ENCODE measurements around the gene SOCS7. TPM values are rescaled to one million over a fixed set of nuclear protein-coding genes. Genes with fewer than 3 reads are reported as not detected.

The SOCS7 gene, protein sequence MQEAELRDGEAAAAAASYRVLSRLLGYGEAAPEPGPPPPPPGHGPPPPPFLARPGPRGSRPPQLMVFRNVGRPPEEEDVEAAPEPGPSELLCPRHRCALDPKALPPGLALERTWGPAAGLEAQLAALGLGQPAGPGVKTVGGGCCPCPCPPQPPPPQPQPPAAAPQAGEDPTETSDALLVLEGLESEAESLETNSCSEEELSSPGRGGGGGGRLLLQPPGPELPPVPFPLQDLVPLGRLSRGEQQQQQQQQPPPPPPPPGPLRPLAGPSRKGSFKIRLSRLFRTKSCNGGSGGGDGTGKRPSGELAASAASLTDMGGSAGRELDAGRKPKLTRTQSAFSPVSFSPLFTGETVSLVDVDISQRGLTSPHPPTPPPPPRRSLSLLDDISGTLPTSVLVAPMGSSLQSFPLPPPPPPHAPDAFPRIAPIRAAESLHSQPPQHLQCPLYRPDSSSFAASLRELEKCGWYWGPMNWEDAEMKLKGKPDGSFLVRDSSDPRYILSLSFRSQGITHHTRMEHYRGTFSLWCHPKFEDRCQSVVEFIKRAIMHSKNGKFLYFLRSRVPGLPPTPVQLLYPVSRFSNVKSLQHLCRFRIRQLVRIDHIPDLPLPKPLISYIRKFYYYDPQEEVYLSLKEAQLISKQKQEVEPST
- 10 to 100 TPM; 16.8 to 18.6 (median 18.6) TPM for polyA plus RNA-seq (ENCODE audit: insufficient read length in 3 of 3)

DNA sequence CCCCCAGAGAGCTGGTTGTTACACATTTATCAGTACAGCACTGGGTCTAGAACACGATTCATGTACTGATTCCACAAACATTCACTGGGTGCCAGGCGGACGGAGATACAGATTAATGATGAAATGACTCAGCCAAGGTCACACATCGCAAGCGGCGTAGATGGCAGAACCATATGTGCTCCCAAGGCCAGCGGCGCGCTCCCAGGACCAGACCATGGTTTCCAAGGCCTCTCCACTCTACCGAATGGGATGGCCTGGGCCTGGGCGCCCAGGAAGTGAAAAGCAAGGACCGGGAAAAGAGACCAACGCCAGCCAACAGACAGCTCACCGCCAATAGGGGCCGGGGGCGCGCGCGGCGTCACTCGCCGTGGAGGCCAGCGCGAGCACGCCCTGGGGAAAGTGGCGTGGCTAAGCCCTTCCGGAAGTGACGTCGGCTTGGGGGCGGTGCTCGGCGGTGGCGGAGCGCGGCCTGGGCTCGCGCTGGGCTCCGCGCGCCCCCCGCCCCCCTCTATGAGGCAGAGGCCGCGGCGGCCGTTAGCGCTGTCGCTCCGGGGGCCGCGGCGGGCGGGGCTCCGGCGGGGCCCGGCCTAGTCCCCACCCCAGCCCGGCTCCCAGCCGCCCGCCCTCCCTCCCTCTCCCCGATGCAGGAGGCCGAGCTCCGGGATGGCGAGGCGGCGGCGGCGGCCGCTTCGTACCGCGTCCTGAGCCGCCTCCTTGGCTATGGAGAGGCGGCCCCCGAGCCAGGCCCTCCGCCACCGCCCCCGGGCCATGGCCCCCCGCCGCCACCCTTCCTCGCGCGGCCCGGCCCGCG lies at the start of gene SOCS7:
SOCS7 (plus strand) TSS at position 433 of the 811 bp plus-strand sequence; CDS start at position 642, 209 bp downstream.
- peak; percentile 80 to 89 (median 86) for DNase-seq (ENCODE audit: low read depth in 3 of 3, low spot score in 2 of 3)

DNA sequence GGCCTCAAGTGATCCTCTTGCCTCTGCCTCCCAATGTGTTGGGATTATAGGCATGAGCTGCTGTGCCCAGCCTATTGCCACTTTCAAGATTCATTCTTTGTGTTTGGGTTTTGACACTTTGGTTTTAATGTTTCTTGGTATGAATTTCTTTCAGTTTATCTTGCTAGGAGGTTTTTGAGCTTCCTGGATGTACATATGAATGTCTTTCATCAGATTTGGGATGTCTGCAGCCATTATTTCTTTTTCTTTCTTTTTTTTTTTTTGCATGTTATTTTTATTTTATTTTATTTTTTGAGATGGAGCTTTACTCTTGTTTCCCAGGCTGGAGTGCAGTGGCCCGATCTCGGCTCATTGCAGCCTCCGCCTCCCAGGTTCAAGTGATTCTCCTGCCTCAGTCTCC lies 36.1 kb upstream of the SOCS7 start:
- no peak for DNase-seq (ENCODE audit: low read depth in 3 of 3, low spot score in 2 of 3)

DNA sequence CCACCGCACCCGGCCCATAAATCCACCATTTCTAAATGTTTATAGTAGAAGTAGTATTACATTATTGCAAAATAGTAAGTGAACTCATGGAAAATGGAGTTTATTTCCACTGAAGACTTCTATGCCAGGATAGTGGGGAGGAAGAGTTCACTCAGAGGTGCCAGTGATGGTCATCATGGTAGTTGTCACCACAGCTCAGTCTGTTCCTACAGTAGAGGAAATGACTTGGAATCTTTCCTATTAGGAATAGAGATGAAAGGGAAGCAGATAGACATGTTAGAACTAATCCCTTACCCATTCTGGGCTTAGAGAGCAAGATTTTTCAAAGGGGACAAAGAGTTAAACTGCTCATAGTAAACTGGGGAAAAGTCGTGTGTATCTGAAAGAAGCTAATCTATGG lies 34.6 kb upstream of the SOCS7 start:
- DNase-seq (ENCODE audit: low read depth in 3 of 3, low spot score in 2 of 3) = no peak

DNA sequence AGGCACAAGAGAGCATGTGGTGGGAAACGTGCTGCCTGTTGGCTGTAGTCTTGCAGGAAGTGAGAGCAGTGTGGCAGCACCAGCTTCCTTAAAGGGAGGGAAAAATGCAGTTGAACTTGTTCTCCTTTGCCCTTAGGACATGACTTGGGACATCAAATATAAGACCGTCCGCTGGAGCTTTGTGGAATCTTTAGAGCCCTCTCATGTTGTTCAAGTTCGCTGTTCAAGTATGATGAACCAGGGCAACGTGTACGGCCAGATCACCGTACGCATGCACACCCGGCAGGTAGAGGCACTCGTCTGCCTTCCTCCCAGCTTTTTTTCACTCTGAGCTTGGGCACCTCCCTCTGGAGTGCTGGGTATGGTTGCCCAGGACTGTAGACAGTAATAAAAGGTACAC lies 31.2 kb upstream of the SOCS7 start:
- DNase-seq (ENCODE audit: low read depth in 3 of 3, low spot score in 2 of 3) = no peak

DNA sequence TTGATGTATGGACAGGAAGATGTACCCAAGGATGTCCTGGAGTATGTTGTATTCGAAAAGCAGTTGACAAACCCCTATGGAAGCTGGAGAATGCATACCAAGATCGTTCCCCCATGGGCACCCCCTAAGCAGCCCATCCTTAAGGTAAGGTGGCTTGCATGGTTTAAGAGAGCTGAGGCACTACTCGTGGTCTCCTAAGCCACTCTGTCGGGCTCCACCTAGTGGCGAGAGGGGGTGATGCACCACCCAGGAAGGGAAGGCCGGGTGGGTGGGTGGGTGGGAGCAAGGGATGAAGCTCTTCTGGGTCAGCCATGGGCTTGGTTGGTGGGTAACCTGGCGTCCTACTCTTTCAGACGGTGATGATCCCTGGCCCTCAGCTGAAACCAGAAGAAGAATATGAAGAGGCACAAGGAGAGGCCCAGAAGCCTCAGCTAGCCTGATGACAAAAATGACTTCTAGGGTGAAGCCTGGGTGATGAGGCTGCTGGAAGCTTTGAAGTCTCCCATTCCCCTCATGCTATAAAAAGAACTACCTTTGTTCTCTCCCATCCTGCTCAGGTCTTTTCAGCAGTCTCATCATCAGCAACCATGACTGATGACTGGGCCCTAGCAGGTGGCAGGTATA lies 29.4 kb upstream of the SOCS7 start:
- DNase-seq (ENCODE audit: low read depth in 3 of 3, low spot score in 2 of 3) = peak in 1 of 3 donors; percentile 18

DNA sequence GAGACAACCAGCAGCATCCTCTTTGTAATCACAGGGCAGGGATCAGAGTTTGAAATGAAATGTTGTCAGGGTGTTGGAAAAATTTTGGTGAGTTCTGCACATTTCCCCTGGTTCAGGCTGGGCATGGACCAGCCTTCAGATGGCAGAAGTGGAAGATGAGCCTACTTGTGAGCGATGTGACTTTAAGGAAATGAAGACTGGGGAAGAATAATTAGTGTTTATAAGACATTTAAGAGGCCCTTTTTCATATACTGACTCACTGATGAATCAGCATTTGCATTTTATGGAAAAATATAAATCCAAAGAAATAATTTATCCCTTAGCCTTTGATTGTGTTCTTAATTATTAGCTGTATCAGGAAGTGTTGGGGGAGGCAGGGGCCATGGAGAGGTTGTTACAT lies 28.7 kb upstream of the SOCS7 start:
- DNase-seq (ENCODE audit: low read depth in 3 of 3, low spot score in 2 of 3) = no peak

DNA sequence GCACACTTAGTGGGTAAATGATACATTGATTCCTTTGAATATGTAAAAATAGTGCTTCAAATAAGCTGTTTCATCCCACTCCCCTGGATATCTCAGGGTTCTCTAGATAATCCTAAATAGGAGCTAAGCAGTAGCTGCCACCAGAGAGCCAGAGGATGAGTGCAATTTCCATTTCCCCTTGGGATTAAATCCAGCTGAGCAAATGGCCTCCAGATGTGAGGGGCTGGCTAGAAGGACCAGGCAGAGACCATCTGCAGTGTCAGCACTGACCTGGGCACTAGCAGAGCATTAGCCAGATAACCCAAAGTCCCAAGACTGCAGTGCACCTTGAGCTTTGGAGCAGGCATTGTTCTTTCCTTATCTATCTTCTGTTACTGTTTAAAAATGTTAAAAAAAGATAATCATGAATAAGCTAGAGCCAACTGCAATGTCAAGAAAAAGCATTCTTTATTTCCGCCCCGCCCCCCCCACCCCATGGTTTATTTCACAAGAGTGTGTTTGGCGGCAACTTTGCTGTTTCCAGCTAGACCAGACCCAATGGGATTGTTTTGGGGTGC lies 27.4 kb upstream of the SOCS7 start:
- DNase-seq (ENCODE audit: low read depth in 3 of 3, low spot score in 2 of 3) = no peak

DNA sequence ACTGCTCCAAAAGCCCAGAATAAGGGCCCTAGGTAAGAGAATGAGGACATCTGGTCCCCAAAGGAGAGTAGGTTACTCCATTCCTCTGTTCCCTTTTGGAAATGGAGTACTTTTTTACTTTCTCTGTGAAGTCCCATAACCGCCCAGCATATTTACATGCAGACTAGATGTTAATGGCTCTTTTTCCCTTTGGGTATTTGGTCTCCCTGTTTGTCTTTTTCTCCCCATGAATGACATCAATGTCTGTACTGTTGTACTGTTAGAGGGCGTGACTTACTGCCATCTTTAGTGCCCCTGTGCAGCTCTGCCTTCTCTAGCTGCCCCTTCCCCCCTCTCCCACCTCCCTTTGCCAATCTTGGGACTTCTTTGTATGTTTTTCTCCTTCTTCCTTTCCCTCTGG lies 26.9 kb upstream of the SOCS7 start:
- DNase-seq (ENCODE audit: low read depth in 3 of 3, low spot score in 2 of 3) = no peak

DNA sequence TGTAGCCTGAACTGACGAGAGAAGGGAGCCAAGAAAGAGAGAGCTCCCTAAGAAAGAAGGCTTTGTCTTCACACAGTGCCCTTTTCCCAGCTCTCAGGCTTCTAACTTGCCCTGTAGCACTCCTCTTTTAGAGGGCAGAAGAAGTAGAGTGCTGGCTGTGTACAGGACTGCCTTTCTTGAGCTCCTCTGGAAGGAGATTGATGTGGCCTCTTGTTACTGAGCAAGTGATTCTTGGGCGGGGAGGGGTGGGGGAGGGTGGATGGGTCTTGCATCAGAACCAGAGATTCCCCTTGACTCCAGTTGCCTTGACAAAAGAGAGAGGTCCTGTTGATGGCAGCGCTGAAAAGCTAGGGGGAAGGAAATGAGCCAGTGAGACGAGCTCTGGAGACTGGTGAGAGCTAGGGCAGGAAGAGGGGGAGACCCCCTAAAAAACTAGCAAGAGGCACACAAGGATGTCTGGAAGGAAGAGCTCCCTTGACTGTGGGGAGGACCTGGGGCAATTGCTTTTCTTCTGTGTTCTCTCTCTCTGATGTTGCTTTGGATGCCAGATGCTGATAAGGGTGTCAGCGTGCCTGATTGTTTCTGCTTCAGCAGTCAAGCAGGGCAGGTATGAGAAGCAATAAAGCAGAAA lies 26.3 kb upstream of the SOCS7 start:
- no peak for DNase-seq (ENCODE audit: low read depth in 3 of 3, low spot score in 2 of 3)

DNA sequence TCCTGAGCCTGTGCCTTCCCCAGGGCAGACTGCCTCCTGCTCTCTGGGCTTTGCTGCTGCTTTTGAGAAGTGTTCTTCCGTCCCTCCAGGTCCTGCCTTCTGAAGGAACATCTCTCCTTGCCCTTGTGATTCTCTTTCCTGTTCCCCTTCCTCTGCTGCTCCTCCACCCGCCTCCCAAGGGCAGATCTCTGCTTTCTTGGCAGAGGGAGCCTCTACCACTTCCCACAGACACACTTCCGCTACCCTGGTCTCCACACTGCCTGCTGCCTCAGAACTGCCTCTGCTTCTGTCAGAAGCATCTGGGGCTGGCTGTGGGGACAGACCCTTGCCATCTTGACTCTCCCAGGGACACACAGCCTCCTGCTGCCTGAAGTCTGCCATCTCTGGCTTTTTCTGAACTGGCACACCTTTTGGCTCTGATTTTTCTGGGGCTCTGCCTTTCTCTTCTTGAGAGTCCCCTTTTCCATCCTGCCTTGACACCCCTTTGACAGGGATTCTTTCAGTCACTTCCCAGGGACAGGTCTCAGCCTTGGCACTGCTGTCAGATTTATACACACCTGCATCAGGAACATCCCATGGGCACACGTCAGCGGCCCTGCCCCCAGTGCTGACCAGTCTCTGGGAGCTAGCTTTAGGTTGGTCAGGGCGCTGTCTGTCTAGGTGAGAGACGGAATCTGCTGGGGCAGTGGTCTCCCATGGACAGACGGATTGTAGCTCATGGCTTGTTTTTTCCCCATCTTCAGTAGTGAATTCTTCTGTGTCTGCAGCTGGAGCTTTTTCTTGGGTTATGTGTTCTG lies 24.4 kb upstream of the SOCS7 start:
- DNase-seq (ENCODE audit: low read depth in 3 of 3, low spot score in 2 of 3) = no peak

DNA sequence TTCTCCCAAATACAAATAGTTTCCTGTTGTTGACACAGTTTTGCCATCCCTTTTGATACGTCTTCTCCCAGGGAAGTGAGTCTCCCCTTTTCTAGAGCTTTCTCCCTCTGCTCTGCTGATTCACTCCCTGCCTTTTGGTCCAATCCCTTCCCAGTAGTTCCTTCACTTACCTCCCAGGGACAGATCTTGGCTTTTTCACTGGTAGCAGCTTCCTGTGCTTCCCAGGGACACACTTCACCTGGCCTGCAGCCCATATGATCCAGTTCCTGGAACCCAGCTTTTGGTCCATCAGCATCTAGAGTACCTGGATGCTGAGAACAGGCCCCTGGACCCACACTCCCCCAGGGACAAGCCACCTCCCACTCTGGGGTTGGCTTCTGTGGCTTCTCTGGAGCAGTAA lies 23.7 kb upstream of the SOCS7 start:
- no peak for DNase-seq (ENCODE audit: low read depth in 3 of 3, low spot score in 2 of 3)

DNA sequence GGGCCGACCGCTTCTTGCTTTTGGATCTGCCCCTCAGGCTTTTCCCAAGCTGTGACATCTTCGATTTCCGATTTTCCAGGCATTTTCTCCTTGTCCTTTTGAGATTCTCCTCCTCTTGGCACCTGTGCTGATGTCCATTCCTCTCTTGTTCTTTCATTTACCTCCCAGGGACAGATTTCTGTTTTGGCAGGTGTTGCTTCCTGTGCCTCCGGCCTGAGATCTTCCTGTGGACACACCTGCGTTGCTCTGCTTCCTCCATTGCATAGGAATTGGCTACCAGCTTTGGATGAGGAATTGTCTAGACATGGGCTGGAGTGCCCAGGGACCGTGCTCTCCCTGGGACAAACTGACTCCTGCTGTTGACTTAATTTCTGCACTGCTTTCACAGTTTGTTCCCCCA lies 23.0 kb upstream of the SOCS7 start:
- DNase-seq (ENCODE audit: low read depth in 3 of 3, low spot score in 2 of 3) = no peak

DNA sequence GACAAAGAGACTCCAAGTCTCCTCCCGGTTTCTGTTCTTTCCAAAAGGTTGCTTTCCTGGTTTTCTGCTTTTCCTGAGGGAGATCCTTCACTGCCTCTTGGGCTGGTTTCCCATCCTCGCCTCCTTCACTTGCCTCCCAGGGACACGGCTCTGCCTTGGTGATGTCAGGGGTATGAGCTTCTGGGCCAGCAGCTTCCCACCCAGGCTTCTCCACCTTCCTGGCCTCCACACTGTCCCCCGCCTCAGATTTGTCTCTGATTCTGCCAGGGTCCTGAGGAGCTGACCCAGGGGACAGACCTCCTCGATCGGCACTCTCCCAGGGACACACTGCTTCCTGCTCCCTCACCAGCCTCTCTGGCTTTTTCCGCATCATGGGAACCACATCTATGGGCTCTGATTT lies 22.4 kb upstream of the SOCS7 start:
- no peak for DNase-seq (ENCODE audit: low read depth in 3 of 3, low spot score in 2 of 3)

DNA sequence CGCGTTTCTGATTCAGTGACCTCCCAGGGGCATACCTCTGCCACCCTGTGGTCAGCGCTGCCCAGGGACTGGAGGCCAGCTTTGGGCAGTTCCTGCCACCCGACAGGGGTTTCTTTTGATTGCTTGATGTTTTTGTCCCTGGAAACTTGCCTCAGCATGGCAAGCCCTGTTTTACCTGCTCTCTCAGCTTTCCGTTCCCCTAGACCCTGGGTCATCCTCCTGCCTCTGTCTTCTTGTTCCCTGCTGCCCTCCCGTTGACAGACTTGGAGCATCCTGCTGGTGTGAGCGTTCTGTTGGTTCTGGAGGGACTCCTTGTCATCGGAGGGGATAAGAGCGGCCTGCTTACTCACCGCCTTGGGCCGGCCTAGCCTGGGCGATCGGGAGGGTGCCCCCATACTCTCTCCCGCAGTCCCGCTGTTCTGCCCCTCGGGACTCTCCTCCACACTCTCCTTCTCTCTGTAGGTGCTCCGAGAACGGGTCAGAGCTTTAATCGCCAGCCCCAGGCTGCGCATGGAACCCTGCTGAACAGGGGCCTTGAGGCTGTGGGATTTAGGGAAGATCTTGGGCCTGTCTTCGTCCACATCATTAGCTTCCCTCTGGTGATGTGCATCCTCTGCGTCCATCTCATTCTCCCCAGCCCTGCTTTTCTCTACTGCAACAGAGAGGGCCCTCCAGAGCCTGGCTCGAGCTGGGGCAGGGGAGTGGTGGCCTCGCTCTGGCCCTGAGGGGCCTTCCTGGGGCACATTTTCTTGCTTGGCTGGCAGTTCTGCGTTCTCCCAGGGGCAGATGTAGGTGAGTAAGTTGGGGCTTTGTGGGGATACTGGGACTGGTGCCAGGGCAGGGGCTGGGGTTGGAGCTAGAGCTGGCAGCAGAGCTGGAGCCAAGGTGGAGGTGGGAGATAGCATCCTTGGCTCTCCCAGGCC lies 21.6 kb upstream of the SOCS7 start:
- DNase-seq (ENCODE audit: low read depth in 3 of 3, low spot score in 2 of 3) = no peak

DNA sequence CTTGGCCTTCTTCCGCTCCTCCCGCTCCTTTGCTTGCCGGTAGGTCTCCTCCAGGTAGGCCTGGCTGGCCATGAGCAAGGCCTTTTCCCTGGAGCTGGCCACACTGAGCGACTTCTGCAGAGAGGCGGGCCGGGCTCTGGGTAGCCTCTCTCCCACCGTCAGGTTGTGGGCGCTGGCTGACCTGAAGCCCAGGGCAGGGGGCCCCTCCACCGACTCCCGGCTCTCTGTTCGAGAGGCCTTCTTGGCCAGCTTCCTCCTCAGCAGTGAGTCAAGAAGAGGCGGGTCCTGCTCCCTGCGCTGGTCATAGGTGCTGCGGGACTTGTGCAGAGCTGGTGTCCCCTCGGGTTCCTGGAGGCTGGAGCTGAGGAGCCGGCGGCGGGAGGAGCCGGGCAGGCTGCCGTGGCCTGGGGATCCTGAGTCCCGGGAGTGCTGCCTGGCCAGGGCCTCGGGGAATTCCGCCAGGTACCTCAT lies 20.7 kb upstream of the SOCS7 start:
- no peak for DNase-seq (ENCODE audit: low read depth in 3 of 3, low spot score in 2 of 3)

DNA sequence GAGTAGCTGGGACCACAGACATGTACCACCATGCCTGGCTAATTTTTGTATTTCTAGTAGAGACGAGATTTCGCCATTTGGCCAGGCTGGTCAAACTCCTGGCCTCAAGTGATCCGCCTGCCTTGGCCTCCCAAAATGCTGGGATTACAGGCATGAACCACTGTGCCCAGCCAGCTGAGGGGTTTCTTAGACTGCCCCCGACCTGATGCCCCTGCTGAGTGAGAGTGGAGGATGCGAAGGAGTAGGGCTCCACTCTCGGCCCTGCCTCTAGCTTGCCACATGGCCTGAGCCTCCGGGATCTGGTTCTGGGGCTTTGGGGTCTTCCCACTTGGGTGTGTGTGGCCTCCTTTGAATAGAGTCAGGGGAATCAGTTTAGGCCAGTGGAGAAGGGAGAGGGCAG lies 18.9 kb upstream of the SOCS7 start:
- DNase-seq (ENCODE audit: low read depth in 3 of 3, low spot score in 2 of 3) = no peak

DNA sequence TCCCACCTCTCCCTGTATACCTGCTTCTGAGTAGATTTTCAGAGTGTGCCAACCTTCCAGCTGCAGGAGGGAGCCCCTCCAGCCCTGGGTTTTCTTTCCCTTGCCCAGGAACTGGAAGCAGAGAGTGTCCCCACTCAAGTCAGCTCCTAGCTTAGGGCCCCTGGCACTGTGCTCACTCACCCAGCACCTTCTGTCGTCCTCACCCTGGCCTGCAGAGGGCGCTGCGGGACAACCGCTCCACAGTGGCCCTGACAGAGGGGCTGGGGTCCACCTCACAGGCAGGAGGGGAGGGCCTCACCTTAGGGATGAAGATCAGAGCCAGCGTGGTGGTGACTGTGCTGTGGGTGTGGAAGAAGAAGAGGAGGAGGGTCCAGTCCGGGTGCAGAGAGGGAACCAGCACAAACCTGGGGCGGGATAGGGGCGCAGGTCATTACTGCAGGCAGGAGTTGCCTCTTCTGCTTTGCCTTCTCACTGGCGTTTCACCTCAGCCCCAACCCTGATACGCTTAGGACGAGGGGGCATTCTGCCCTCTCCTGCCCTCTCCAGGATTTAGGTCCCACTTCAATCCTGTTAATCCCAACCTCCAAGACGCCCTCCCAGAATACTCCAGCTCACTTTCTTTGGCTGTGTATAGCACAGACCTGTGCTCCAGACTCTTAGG lies 17.9 kb upstream of the SOCS7 start:
- DNase-seq (ENCODE audit: low read depth in 3 of 3, low spot score in 2 of 3) = no peak
